Measurements from ENCODE around the gene FHOD3. TPM values are rescaled to one million over a fixed set of nuclear protein-coding genes. Genes with fewer than 3 reads are reported as not detected.

Gene FHOD3
- total RNA-seq, 1 donor from 2014 or later, result 16.3 TPM

DNA sequence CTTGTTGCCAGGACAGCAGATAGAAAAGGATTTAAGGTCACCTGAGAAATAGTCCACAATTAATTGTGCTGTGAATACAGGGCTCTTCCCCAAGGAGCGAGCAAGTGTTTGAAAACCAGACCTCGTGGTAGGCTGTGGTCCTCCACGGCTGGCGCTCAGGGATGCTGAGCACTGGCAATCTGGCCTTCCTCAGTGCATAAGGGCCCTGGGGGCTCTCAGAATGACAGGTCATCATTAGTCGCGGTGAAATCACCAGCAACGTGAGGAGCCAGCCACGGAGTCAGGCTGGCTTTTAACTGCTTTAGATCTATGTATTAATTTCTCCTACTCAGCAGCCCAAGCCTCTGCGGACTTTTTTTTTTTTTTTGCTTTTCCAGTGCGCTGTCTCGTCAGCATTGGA lies 148.5 kb downstream of the FHOD3 start:
- peaks cover 55% of the 10 kb centered on the region for H3K4me1 Mint-ChIP-seq
- H3K27ac Mint-ChIP-seq, result peak overlapping the region; percentile 34

DNA sequence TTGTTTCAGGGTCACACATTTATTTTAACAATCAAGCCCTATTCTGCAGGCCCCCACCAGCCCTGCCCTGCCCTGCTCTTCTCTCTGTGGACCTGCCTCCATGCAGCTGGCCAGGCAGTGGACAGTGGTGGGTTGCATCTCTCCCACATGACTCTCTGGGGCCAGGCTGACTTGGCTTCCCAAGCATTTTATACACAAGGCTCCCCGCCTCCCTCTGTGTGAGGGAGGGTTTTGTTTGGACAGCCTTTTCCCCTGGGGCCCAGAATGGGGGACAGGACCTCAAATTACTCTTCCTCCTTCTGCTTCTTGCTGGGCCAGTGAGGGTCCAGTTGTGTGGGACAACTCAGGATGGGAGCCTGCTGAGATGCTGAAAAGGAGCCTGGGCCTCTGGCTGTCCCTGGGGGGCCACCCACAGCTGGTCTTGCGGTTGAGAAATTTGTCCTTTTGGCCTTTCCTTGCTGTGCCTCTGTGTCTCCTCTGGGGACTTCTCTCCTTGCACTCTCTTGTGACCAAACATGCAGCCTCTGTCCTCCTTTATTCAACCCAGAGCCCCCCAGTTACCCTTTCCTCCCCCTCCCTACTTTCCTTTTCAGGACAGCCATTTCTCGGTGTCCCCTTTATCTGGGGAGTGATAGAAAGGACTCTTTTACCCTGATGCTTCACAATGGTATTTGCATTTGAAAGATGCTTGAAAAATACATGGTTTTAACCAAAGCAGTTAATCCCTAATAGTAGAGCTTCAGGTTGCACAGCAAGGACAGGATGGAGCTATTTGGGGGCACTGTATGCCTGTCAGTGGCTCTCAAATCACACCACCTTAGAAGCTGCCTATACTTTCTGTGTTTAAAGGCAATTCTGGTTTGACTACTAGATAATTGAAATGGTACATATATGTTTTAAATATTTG lies 151.1 kb downstream of the FHOD3 start:
- H3K4me3 Mint-ChIP-seq, result no peak overlapping the region
- H3K9me3 Mint-ChIP-seq, result peaks cover 10% of the 10 kb centered on the region
- H3K4me1 Mint-ChIP-seq, result peaks cover 45% of the 10 kb centered on the region
- peak overlapping the region; percentile 64 for H3K27ac Mint-ChIP-seq
- TF ChIP-seq, protein P1, sequence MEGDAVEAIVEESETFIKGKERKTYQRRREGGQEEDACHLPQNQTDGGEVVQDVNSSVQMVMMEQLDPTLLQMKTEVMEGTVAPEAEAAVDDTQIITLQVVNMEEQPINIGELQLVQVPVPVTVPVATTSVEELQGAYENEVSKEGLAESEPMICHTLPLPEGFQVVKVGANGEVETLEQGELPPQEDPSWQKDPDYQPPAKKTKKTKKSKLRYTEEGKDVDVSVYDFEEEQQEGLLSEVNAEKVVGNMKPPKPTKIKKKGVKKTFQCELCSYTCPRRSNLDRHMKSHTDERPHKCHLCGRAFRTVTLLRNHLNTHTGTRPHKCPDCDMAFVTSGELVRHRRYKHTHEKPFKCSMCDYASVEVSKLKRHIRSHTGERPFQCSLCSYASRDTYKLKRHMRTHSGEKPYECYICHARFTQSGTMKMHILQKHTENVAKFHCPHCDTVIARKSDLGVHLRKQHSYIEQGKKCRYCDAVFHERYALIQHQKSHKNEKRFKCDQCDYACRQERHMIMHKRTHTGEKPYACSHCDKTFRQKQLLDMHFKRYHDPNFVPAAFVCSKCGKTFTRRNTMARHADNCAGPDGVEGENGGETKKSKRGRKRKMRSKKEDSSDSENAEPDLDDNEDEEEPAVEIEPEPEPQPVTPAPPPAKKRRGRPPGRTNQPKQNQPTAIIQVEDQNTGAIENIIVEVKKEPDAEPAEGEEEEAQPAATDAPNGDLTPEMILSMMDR (IDR thresholded peaks at IDR 0.05; ENCODE audit: unreplicated experiment), result no peak
- H3K36me3 Mint-ChIP-seq, result peaks cover 3% of the 10 kb centered on the region
- no peak for DNase-seq (ENCODE audit: low spot score in 2 of 2, unreplicated experiment in 2 of 2)
- H3K27me3 Mint-ChIP-seq (ENCODE audit: low read depth), result no peaks in the 10 kb centered on the region

More for the DNA sequence above, 148.5 kb downstream of the FHOD3 start:
- H3K9me3 Mint-ChIP-seq, result peaks cover 18% of the 10 kb centered on the region
- TF ChIP-seq, protein P1 (IDR thresholded peaks at IDR 0.05; ENCODE audit: unreplicated experiment), result no peak
- peaks cover 3% of the 10 kb centered on the region for H3K36me3 Mint-ChIP-seq
- no peak overlapping the region for H3K4me3 Mint-ChIP-seq
- no peaks in the 10 kb centered on the region for H3K27me3 Mint-ChIP-seq (ENCODE audit: low read depth)
- DNase-seq (ENCODE audit: low spot score in 2 of 2, unreplicated experiment in 2 of 2), result no peak

DNA sequence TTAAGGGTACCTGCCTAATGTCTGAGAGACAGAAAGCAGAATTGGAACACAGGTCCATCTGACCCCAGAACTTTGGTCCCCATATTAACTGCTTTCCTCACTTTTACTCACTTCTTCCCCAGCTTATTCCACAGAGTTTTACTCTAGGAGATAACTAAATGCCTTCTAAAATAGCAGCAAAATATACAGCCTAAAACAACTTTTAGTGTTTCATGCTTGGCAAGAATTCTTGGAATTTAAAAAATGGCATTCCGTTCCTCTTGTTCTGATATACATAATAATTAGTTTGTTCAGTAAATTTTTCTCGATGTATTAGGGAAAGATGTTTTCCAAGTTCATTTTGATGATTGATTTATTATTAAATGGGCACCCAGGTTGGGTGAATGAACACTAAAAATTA lies 151.9 kb downstream of the FHOD3 start:
- Mint-ChIP-seq H3K9me3 (peaks cover 4% of the 10 kb centered on the region), H3K4me3 (no peak overlapping the region), H3K4me1 (peaks cover 48% of the 10 kb centered on the region), H3K27me3 (ENCODE audit: low read depth) (no peaks in the 10 kb centered on the region), H3K36me3 (no peaks in the 10 kb centered on the region), H3K27ac (peak overlapping the region; percentile 81)
- TF ChIP-seq, protein P1 (IDR thresholded peaks at IDR 0.05; ENCODE audit: unreplicated experiment), result no peak
- DNase-seq (ENCODE audit: low spot score in 2 of 2, unreplicated experiment in 2 of 2), result no peak

- Mint-ChIP-seq H3K4me3 (no peak overlapping the region), H3K9me3 (peaks cover 3% of the 10 kb centered on the region), H3K4me1 (peaks cover 56% of the 10 kb centered on the region), H3K36me3 (no peaks in the 10 kb centered on the region), H3K27me3 (ENCODE audit: low read depth) (no peaks in the 10 kb centered on the region), H3K27ac (no peak overlapping the region)
- DNase-seq (ENCODE audit: low spot score in 2 of 2, unreplicated experiment in 2 of 2), result no peak
- TF ChIP-seq, protein P1 (IDR thresholded peaks at IDR 0.05; ENCODE audit: unreplicated experiment), result no peak
Measured at GRCh38 chr18:36450264-36450663, 152.8 kb downstream of the FHOD3 start.

- Mint-ChIP-seq H3K36me3 (no peaks in the 10 kb centered on the region), H3K27ac (no peak overlapping the region), H3K27me3 (ENCODE audit: low read depth) (no peaks in the 10 kb centered on the region), H3K4me3 (no peak overlapping the region), H3K4me1 (peaks cover 49% of the 10 kb centered on the region), H3K9me3 (peaks cover 3% of the 10 kb centered on the region)
- TF ChIP-seq, protein P1 (IDR thresholded peaks at IDR 0.05; ENCODE audit: unreplicated experiment), result no peak
- no peak for DNase-seq (ENCODE audit: low spot score in 2 of 2, unreplicated experiment in 2 of 2)
Measured at GRCh38 chr18:36451454-36452251, 154.1 kb downstream of the FHOD3 start.
